GM21390 (cell line): ENCODE measurements around the gene ASTN2.

Experiments used
- ATAC-seq: cut with Tn5 transposase; IDR thresholded peaks from one replicate; pipeline ENCODE4 v1.9.1; 2021; ENCODE audit not compliant: unreplicated experiment

The ASTN2 gene

GRCh38 chr9:117416856-117417255, 2.0 kb upstream of the ASTN2 start:
- ATAC-seq = no peak

DNA sequence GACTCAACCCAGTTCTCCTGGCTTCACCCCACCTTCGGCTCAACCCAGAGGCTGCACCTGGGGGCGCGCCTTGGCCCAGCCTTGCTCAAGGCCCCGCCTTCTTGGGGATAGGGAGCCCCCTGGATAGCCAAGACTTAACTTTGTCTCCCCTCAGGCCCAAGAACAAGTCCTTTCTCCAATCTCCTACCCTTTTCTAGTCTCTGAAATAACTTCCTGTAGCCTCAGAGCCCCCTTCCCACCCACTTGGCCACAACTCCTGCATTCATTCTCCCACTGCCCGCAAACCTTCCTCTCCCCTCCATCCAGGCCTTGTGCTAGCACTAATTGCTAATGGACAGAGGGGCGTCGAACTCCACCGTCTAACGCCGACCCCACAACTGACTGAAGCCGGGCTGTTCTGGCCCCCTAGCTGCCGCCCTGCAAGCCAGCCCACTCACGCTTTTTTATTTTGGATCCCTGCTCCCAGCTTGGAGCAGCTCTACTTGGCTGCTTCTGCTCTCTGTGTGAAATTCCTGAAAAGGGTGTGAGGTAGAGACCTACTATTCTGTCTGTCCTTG, 579 bp upstream of the ASTN2 start:
- ATAC-seq = no peak

GRCh38 chr9:117414220-117414905, 494 bp downstream of the ASTN2 start:
- ATAC-seq = no peak

DNA sequence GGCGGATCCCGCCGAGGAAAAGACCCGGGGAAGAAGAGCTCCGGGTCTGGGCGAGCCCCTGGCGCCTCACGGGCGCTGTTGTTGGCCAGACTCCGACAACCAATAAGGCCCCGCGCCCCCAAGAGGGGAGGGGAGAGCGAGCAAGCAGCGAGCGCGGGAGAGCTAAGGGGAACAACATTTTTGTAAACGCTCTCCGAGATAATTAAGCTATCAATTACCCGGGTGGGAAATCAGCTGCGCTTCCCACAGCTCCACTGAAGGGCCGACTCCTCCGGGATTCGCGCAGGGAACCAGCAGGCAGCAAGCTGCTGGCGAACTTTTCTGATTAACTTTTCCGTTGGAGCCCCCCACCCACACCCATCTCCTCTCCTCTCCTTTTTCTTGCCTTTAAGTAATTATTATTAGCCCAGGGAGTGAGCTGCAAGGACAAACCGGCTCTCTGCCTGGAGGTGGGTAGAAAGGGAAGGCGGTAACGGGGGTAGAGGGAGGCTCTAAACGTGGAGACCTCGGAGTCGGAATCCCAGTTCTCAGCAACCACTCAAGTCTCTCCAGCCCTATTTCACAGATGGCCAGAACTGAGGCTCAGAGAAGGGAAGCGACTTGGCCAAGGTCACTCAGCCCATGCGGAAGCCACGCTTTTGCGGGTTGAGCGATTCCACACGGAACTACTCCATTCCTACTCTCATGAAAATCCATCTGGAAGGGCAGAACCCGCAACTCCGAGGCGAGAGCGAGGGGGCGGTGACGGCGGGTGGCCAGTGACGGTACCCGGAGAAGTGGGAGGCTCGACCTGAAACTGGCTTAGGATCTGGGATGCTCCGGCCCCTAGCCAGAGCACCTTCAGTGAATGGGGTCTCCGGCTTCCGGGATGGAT, 1.3 kb downstream of the ASTN2 start:
- no peak for ATAC-seq

DNA sequence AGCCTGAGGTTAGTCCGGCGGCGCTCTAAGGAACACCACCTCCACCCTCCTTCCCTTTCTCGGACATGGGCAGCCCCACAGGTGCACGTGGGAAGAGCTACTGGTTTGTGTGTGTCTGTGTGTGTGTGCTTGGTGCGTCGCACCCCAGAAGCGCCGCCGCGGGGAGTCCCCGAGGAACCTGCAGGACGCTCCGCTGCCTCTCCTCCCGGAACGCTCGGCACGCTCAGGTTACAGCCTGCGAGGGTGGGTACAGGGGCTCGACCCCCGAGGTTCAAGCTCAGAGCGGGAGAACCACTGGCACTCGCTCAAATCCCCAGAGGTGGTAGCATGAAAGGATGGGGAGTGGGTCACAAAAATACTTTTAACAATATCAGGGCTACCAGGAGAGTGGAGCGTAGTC, 2.0 kb downstream of the ASTN2 start:
- no peak for ATAC-seq

DNA sequence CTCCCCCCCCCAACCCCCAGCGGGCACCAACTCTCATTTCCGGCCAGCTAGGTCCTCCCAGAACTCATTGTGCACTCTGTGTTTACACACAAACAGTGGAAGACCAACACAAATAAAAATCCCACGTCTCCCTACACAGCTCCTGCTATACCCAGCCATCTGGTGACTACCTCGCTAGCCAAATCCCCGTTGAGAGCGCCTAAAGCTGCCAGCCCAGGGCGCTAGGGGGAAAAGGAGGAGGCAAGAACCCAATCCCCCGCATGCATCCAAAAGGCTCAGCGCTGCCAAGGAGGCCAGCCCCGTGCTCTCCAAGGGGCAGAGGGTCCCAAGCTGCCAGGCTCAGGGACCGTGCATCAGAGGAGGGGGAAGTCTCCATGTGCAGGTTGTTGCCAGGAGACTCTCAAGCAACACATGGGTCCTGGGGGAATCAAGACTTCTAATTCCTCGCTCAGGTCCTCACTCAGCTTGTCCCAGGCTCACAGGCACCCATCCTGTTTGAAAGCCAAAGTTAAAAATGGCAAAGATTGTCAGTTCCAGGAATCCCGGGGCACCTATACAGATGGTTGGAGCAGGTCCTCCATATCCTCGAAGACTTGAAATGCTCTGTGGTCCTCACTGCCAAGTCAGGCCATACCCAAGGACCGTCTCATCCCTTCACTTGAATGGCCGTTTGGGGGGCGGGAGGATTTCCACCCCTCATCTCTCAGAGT, 2.7 kb downstream of the ASTN2 start:
- no peak for ATAC-seq

- no peak for ATAC-seq
Observed at GRCh38 chr9:117411547-117411946, 3.3 kb downstream of the ASTN2 start.

GRCh38 chr9:117409321-117409720, 5.5 kb downstream of the ASTN2 start:
- no peak for ATAC-seq

DNA sequence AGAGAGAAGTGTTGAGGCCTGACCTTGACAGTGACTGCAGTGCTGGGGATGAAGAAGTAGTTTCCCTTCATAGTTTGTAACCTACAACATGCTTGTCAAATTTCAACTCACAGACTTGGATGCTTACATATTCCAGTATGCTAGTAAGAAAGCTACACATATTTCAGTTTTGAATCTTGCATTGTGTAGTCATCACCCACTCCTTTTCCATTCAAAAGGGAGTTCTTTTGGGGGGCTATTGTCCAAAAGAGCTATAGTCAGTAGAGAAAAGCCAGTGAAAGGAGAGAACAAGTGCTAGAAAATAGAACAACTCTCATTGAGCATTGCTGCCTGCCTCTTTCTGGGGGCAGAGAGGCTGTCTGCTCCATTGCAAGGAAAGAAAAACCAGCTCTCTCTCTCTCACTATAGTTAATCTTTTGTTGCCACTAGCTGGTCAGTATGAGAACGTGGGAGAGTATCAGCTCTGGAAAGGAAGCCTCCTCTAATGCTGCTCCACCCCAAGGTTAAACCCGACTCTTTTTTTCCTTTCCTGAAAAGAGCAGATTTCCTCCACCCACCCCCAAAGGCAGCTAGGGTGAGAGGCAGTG, 7.3 kb downstream of the ASTN2 start:
- ATAC-seq = no peak

- ATAC-seq = no peak
Observed at GRCh38 chr9:117405950-117406705, 8.7 kb downstream of the ASTN2 start.

DNA sequence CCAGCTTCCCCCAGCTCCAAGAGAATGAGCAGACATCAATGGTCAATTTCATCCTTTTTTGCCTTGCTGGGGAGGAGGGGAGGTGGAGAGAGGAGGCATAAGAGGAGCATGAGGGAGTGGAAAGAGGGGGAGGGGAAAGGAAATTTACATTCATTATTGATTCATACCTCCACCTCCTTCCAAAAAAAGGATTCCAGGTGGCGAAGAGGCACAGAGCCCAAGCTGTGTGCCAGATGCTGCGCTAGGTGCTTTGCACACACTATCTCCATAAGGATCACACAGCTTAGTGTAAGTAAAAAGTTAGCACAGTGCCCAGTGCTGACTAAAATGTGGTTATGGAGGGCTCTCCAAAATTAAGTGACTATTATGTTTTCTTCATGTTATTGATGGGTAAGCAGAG, 11.0 kb downstream of the ASTN2 start:
- ATAC-seq = no peak

DNA sequence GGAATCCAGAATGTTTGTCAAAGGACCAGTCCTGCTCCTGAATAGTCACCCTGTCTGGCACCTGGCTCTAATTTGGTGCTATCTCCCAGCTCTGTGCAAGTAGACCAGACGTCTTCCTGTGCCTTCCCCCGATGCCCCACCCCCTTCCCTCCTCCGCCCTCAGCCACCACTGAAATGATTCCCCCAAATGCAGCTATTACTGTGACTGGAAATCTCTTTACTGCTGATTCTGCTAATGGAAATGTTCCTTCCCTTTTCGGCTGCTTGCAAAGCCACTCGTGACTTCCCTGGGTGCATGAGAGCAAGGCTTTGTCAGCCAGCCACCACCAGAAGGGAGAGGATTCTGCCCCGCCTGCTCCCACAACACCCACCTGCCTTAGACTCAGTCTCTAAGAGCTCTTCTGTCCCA, 11.4 kb downstream of the ASTN2 start:
- no peak for ATAC-seq

DNA sequence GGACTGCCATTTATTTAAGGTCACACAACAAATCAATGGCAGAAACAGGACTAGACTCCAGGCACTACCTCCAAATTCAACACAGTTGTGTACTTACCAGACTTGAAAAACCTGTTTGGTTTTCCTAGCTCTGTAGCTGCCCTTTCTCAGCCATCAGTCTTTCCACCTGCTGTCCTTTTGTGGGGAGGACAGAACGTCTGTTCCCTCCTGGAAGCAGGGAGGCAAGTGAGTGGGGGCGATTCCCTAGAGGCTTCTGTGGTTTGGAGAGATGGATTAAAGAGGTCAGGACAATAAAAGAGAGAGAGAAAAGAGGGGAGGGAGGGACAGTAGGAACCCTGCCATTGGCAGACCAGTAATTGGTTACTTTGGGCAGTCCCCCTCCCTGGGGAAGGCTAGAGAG, 14.7 kb downstream of the ASTN2 start:
- ATAC-seq = no peak

DNA sequence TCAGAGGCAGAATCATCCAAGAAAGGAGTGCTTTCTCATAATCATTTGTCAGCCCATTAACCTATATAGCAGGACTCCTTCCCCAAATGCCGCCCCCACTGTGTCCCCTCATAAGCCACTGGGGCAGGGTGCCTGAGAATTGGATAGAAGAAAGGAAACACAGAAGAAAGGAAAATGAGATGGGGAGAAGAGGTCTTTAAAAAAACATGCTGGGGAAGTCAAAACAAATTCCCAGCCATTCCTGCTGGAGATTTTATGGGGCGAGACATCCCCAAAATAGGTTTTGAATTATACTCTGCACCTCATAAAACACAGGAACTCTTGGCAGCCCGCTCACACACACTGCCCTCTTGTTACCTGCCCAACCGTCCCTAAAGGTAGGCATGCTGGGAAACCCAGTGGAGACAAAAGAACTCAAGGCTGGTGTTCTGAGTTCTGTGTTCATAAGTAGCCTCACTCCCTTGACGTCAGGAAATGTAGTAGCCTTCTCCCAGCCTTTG, 19.7 kb downstream of the ASTN2 start:
- no peak for ATAC-seq

- no peak for ATAC-seq
Observed at GRCh38 chr9:117394655-117395054, 20.2 kb downstream of the ASTN2 start.

- no peak for ATAC-seq
Observed at GRCh38 chr9:117392992-117393391, 21.9 kb downstream of the ASTN2 start.

DNA sequence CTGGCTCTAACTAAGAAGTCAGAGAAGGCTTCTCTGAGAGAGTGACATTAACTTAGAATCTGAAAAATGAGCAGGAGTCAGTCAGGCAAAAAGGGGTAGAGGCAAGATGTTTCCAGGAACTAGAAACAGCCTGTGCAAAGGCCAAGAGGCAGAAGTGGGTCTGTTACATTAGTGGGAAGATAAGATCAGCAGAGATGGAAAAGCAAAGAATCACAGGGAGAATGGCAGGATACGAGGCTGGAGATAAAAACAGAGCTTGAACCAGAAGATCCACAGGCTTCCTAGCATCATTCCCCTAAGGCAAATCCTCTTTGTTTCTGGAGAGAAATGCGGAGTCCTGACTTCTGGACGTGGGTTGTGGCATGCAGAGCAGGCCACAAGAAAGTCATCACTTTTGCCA, 27.4 kb downstream of the ASTN2 start:
- no peak for ATAC-seq

GRCh38 chr9:117379341-117379740, 35.5 kb downstream of the ASTN2 start:
- ATAC-seq = no peak

DNA sequence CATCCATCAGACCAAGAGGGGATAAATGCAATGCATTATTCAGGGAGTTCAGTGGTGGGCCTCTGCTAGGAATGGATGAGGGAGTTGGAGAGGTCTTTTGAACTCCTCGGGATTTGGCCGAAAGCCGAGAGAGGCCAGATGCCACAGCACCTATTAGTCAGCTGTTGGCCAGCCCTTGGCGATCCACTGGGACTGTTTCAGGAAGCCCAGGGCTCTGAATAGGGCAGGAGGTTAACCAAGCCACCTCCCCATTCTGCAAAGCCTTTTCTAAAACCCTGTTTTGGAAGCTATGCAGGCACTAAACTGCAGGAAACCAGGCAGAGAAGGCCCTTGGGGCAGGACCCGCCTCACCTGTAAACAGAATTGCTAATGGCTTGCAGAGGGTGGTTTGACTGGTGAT, 37.8 kb downstream of the ASTN2 start:
- ATAC-seq = no peak

GRCh38 chr9:117375956-117376355, 38.9 kb downstream of the ASTN2 start:
- ATAC-seq = no peak
